ENCODE measurements around the gene CNOT3.
"Not testable (repeated sequence)": the region's sequence is repeated elsewhere in the genome, so short reads cannot be mapped to it uniquely, and the experiment has no call there.

CNOT3 gene

DNA sequence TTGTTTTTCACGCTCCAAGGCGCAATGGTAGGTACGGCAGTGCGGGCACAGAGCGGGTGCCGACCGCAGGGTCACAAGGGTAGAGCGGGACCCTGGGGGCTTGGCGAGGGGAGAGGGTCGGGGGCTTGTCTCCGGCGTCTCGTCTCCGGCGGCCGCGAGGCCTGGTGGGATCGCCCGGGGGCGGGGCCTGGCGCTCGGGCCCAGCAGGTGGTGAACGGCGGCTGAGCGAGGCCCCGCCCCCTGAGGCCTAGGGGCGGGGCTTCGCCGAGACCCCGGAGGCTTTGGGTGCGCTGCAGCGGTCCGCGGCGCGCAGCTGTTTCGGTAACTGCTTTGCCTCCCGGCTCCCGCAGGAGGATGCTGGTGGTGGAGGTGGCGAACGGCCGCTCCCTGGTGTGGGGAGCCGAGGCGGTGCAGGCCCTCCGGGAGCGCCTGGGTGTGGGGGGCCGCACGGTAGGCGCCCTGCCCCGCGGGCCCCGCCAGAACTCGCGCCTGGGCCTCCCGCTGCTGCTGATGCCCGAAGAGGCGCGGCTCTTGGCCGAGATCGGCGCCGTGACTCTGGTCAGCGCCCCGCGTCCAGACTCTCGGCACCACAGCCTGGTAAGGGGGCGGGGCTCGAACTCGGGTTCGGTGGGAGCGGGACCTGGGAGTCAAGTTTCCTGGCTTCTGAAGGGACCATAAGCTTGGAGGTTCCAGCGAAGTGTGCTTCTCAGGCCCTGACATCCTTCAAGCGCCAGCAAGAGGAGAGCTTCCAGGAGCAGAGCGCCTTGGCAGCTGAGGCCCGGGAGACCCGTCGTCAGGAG, 53.6 kb downstream of the CNOT3 start, which contains the start of gene TSEN34:
TSEN34 (plus strand) TSS at position 298 of the 800 bp plus-strand sequence; CDS start at position 355, 57 bp downstream.
- peak; percentile 81 for DNase-seq (ENCODE audit: low read depth)

DNA sequence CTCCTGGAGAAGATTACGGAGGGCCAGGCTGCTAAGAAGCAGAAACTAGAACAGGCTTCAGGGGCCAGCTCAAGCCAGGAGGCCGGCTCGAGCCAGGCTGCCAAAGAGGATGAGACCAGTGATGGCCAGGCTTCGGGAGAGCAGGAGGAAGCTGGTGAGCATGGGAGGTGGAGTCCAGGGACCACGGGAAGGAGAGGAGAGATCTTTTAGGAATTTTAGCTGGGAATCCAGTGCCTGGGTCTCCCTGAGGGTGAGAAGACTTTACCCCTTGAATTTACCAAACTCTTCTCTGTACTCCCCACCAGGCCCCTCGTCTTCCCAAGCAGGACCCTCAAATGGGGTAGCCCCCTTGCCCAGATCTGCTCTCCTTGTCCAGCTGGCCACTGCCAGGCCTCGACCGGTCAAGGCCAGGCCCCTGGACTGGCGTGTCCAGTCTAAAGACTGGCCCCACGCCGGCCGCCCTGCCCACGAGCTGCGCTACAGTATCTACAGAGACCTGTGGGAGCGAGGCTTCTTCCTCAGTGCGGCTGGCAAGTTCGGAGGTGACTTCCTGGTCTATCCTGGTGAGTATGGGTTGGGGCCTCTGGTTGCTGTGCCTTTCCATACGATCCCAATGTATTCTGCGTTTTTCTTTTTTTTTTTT, 54.4 kb downstream of the CNOT3 start:
- no peak for DNase-seq (ENCODE audit: low read depth)

DNA sequence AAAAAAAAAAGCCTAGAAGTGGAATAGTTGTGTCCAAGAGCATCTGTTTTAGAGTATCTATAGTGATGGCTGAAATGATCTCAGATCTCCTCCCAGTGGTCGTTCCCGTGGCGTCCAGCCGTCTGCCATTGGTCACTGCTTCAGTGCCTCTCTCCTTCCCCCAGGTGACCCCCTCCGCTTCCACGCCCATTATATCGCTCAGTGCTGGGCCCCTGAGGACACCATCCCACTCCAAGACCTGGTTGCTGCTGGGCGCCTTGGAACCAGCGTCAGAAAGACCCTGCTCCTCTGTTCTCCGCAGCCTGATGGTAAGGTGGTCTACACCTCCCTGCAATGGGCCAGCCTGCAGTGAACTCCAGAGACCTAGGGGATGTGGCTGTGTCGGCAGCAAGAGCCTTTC, 55.4 kb downstream of the CNOT3 start:
- no peak for DNase-seq (ENCODE audit: low read depth)

DNA sequence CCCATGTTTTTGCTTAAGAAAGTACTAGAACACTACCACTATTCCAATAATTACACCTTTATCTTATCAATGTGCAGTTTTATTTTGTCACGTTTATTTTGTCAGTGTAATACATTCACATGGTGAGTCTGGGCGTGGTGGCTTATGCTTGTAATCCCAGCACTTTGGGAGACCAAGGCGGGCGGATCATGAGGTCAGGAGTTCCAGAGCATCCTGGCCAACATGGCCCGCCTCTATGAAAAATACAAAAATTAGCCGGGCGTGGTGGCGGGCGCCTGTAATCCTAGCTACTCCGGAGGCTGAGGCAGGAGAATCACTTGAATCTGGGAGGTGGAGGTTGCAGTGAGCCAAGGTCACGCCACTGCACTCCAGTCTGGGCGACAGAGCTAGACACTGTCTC, 56.9 kb downstream of the CNOT3 start:
- DNase-seq (ENCODE audit: low read depth), result not testable (repeated sequence)

DNA sequence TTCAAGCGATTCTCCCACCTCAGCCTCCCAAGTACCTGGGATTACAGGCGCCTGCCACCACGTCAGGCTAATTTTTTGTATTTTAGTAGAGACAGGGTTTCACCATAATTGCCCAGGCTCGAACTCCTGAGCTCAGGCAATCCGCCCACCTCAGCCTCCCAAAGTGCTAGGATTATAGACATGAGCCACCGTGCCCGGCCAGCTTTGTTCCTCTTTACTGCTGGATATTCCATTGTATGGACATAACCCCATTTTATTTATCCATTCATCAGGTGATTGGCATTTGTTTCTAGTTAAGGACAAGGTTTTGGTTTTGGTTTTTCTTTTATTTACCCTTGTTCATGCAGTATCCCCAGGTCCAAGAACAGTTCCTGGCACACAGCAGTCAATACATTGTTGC, 59.0 kb downstream of the CNOT3 start:
- DNase-seq (ENCODE audit: low read depth), result no peak

DNA sequence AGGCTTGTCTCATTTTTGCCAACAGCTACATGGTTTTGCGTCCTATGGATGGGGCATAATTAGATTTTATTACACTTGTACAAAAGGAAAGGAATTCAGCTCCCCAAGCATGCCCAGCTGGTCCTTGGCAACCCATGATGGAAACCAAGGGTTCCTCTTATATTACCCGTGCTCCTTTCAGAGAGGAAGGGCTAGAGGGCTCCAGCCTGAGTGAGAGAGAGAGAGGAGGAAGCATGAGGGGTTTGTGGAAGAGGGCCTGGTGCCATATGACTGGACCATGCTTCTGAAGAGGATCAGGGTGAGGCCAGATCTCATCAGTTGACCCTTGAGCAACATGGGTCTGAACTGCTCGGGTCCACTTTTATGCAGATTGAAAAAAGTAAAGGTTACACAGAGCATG, 59.6 kb downstream of the CNOT3 start:
- DNase-seq (ENCODE audit: low read depth), result no peak

DNA sequence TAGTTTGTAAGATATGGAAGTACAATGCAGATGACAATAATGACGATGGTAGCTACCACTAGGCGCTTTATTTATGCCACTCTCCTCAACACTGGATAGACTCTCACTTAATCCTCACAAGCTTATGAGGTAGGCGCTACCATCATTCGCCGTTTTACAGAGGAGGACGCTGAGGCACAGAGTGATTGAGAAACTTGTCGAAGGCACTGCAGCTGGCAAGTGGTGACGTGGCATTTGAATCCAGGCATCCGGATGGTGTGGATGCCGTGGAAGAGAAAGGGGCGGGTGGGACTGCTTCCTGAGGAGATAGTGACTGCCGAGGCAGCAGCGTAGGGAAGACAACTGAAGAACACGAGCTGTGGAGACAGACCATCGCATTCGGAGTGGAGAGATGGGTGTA, 61.8 kb downstream of the CNOT3 start:
- DNase-seq (ENCODE audit: low read depth), result no peak

DNA sequence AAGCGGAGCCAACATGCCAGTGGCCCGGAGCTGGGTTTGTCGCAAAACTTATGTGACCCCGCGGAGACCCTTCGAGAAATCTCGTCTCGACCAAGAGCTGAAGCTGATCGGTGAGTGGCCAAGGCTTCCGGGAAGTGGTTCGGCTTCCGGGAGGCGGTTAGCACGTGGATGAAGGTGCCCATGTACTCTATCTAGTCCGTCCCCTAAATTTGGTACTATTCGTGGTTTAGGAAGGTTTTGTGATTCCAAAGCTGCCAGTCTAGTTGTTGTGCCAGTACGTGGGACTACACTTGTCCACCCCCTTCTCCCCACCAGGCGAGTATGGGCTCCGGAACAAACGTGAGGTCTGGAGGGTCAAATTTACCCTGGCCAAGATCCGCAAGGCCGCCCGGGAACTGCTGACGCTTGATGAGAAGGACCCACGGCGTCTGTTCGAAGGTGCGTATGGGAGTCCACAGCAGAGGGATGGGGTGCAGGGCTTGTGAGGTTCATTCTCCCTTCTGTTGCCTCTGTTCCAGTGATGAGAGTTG, 63.7 kb downstream of the CNOT3 start:
- DNase-seq (ENCODE audit: low read depth), result no peak

DNA sequence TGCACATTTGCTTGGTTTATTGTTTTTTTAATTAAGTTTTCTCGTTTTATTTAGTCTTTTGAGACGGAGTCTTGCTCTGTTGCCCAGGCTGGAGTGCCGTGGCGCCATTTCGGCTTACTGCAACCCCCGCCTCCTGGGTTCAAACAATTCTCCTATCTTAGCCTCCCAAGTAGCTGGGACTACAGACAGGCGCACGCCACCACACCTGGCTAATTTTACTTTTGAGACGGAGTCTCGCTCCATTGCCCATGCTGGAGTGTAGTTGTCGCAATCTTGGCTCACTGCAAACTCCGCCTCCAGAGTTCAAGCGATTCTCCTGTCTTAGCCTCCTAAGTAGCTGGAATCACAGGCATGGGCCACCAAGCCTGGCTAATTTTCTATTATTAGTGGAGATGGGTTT, 64.4 kb downstream of the CNOT3 start:
- no peak for DNase-seq (ENCODE audit: low read depth)

DNA sequence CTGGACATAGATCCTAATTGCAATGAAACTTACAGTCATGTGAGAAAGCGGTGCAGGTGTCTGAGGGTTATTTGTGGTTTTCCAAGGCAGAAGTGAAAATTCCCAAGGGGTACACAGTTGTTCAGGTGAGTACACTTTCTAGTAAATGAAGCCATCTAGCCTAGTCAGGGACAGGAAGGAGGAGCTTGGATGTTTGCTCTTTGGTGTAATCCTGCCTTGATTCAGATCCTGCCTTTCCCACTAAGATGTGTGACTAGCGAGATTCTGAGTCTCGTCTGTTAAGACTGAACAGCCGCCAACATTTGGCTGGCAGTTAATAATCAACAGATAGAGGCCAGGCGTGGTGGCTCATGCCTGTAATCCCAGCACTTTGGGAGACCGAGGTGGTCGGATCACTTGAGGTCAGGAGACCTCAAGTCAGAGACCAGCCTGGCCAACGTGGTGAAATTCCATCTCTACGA, 65.6 kb downstream of the CNOT3 start:
- DNase-seq (ENCODE audit: low read depth), result no peak

DNA sequence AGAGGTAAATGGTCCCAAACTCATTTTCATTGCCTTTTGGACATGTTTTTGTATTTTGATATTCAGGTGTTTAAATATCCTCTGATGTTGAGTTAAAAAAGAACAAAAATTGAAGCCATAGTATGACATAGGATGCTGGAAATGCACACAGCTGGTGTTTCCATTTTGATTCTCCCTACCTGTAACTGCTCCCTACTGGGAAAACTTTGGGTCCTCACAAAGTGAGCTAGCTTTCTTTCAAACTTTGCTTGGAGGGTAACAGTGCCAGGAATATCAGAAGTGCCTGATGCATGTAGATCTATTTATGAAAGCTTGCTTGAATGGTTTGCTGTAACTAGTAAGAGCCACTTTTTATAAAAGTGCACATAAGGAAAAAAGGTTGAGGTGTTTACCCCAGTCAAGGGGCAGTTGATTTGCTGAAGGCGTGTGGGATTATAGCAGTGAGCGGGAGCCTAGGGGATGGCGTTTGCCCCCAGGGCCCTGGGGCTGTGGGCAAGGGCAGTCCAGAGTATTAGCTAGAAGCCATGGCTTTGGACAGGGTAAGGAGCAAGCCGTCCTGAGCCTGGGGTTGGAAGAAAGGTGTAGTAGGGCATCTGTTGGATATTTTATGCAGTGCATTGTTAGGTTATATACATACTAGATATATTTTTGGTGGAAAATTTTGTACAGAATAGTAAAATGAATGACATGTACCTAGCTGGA, 67.4 kb downstream of the CNOT3 start:
- DNase-seq (ENCODE audit: low read depth), result no peak
